NCI-H526 (cell line): Measurements from ENCODE around the gene CELSR3.
A peak's percentile ranks its signal among the peaks of the same experiment; 100 is the strongest.

Experiments
- DNase-seq, 2 experiments: peaks; one replicate each; lab custom pipeline; 2025; lab: John Stamatoyannopoulos, UW

The CELSR3 gene

DNA sequence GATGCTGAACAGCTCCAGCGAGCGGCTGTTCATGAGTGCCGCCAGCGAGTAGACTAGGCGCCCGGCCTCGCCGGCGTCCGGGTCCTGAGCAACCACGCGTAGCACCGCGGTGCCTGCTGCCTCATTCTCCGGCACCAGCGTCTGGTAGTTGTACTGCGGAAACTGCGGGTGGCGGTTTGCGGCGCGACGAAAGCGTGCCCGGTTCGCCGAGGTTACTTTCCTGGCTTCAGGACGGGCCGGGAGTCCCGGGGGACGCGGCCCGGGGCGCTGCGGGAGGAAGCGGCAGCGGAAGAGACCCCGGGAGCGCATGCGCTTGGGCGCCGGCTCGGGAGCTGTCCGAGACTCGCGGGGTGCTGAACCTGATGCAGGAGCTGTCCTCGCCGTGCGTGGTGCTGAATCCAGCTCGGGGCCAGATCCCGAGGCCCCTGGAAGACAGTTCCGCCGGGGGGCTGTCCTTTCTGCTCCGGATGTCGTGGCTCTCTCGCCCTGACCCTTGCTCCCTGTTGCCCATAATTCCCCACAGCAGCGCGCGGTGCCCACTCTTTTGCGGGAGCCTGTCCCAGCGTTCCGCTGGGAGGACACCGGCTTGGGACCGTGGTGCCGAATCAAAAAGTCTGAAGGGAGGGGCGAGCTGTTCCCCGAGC, 1.1 kb downstream of the CELSR3 start:
- DNase-seq: no peak

DNA sequence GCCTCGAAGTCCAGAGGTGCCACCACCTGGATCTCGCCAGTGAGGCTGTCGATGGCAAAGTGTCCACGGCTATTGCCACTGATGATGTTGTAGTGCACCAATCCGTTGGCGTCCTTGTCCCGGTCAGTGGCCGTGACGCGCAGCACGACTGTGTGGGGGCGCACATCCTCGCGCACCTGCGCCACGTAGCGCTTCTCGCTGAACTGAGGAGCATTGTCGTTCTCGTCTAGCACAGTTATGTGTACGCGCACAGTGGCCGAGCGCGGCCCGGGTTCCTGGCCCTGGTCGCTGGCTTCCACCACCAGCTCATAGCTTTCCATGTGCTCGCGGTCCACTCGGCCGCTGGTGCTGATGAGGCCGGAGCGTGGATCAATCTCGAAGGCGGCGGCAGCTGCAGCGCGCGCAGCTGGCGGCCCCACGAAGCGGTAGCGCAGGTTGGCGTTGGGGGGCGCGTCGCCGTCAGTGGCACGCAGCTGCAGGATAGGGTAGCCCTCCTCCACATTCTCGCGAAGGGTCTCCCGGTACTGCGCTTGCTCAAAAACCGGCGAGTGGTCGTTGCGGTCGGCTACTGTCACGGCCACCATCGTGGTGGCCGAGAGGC, 1.8 kb downstream of the CELSR3 start:
- DNase-seq: no peak

DNA sequence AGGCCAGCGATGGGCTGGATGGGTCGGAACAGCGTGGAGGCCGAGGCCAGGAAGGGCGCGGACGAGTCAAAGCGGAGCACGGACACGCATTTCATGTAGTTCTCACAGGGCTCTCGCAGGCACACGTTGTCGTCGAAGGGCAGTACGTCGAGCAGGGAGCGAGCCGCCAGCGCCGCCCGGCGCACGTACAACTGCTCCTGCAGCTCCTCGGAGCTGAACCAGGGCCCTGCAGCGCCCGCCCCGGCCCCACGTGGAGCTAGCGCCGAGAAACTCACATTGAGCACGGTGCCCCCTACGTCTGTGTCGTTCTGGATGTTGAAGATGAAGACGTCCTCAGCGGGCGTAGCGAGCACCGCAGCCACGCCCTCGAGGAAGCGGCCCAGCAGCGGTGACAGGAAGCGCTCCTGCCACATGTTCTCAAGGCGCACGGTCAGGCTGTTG, 5.8 kb downstream of the CELSR3 start:
- DNase-seq: no peak

DNA sequence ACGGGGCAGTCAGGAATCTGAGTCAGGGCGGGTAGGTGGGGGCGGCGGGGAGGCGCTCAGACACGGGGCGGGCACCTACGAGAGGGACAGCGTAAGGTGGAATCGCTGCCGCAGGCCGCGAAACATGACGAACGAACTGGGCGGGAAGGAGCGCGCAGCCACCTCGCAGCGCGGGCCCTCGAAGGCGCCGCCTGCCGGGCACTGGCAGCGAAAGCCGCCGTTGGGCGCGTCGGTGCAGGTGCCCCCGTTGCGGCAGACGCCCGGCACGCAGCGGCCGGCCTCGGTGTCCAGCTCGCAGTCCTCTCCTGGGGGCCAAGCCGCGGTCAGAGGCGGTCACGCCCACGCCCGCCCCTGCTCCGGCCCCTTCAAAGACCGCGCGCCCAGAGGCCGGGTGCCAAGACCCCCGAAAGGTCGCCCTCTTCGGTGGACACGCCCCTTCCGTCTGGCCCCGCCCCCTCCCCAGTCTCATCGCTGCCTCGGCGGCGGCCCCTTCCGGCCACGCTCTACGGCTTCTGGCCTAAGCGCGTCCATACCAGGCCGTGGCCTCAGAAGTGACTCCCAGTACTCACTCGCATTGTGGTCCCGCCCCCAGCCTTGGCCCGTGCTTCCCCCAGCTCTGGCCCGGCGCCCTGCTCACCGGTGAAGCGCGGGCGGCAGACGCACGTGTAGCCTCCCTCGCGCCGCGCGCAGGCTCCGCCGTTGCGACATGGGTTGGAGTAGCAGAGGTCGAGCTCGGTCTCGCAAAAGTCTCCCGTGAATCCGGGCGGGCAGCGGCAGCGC, 6.4 kb downstream of the CELSR3 start:
- DNase-seq: no peak

DNA sequence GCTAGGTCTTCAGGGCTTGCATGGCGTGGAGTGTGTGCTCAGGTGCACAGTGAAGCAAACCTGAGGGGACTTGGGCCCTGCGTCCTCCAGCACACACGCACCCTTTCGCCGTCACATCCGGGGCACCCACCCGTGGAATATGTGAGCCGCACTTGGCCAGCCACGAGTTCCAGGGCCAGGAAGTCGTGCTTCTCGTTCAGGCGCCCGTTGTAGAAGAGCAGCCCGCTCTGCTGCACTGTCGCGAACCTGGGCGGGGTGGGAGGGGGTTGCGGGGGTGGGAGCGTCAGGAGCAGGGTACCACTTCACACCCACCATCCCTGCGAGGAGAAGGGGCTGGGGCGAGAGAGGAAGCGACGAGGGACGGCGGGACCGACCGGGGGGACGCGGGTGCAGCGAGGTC, 7.1 kb downstream of the CELSR3 start:
- DNase-seq: no peak

DNA sequence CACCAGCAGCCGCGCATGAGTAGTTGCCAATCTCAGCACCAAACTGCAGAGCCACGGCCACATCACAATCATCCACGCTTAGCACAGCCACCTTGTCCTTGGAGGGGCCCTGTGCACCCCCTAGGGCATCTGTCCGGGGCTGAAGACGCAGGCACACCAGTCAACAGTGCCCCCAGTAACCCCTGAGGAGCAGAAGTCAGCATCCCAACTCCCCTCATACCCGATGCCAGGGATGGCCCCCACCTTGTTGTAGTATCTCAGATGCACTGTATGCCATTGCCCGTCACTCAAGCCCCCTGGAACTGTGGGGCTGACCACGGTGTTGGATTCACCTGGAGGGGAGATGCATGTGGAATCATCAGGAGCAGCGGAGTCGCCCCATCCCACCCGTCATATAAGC, 7.6 kb downstream of the CELSR3 start:
- no peak for DNase-seq

DNA sequence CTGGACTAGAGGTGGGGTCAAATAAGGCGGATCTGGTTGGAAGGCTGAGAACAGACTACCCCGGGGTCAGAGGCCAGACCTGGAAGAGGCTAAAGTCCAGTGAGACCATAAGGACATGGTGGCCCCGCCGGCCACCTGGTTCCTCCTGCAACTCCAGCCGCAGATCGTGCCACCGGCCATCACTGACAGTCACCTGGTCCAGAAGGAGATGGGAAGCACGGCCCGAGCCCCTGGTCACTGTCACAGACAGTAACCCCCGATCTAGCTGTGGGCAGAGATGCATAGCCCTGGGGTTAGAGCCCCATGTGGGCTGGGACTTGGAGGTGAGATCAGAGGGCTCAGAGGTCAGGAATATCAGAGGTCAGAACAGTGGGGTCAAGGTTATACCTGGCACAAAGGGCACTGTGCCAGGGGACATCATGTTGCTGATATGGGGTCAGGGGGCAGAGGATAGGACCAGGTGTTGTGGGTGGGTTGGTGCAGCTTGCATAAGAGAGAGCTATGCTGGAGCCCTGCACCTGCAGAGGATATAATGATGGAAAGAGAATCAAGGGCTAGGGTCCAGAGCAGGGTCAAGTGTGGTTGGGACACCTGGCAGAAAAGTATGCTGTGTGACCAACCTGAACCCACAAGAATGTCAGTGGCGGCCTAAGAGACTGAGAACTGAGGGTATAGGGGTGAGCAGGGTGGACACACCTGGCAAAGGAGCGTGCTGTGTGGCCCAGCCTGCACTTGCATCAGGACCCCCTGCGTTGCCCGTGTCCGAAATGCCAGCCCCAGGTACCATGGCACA, 9.6 kb downstream of the CELSR3 start:
- DNase-seq: no peak

DNA sequence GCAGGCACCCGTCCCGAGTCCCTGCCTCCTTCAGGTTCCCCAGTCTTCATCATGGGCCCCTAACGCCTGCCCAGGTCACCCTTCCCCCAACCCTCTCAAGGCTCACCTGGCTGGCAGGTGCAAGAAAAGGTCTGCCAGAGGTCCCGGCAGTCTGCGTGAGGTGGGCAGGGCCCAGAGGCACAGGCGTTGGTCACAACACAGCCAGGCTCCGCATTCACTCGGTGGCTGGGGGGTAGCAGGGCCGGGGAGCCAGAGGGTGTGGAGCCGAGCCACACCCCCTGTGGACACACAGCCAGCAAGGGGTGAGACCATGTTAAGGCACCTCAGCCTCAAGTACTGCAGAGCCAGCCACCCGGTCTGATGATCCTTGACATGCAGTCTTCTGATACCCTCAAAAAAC, 10.9 kb downstream of the CELSR3 start:
- DNase-seq: no peak

DNA sequence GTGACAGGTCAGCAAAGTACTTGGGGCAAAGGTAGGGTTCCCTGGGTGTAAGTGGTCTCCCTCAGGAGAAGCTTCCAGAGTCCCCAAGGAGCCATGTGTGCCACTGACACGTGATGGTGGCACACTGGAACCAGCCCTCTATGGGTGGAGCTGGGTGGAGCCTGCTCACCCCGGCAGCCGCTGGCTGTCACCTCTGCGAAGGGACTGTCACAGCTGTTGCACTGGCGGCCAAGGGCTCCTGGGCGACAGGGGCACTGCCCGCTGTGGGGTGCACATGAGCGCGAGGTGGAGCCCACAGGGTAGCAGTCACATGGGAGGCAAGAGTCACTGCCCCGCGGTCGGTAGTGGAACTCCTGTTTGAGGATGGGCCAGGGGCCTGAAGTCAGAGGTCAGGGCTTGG, 12.0 kb downstream of the CELSR3 start:
- no peak for DNase-seq

DNA sequence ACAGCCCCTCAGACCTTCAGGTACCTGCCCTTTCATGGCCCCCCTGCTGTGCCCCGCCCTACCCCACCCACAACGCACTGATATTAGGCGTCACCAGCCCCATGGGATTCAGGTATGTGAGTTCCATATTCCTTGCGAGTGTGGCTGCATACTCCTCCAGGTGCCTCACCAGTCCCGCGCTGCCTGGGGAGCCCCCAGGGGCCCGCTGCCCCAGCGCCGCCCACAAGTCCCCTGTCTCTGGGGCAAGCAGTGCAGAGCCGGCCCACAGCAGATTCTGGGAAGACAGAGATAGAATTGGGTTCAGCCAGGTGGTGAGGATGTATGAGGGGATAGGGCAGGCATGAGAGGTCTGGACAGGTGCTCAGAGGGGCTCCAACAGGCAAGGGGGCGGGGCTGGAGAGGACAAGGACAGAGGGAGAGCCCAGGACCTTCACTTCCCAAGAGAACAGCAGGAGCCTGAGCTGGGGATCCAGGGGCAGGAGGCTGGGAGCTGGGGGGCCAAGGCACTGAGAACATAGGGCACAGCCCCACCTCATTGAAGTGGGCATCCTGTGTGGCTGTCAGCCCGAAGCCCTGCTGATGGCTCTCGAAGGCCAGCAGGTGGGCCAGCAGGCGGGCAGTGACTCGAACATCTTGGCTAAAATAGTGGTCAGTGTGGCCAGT, 14.4 kb downstream of the CELSR3 start:
- no peak for DNase-seq

DNA sequence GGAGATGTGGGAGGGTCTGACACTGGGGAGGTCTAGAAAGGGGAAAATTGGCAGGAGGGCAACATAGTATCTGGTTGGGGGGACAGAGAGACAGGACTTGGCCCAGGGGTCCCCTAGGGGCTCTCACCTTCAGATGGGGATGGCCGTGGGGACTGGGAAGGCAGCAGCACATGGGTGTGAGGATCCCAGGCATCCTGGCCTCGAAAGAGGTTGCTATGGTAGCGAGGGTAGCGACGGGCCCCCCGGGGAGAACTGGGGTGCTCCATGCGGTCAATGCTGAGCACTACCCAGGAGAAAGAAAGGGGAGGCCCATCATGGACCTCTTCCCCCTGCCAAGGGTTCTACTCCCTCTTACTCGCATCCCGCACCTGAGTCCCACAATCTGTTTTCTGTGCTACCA, 15.0 kb downstream of the CELSR3 start:
- DNase-seq: no peak

DNA sequence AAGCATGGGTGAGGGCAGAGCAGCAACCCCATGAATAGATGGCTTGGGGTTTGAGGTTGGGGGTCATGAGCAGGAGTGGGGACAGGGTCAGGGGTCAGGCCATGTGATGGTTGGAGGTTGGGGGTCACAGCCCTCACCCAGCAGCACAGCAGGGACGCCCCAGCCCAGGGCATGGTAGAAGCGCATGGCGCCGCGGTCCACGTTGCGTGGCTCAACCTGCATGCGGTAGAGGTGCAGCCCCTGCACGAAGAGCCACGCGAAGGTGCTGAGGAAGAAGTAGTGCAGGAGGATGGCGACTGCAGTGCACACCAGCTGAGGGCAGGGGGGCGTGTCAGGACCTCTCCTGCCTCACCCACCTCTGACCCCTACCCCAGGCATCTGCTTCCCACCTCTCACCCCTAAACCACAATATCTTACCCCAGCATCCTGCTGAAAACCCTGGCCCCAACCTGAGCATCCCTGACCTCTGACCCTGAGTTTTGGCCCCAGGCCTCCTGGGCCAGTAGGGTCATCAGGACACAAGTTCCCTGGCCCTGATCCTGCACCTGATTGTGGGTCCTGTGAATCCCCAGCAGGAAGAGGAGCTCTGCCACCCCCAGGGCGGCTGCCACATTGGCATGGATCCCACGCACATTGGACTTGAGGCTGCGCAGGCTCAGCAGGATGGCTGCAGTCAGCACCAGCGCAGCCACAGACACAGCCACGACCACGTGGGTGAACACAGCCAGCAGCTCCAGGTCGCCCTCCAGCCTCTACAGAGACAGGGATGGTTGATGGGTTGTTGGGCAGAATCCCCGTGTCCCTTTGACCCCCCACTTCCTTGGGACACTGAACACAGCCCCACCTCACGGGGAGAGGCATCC, 17.6 kb downstream of the CELSR3 start:
- DNase-seq: no peak

DNA sequence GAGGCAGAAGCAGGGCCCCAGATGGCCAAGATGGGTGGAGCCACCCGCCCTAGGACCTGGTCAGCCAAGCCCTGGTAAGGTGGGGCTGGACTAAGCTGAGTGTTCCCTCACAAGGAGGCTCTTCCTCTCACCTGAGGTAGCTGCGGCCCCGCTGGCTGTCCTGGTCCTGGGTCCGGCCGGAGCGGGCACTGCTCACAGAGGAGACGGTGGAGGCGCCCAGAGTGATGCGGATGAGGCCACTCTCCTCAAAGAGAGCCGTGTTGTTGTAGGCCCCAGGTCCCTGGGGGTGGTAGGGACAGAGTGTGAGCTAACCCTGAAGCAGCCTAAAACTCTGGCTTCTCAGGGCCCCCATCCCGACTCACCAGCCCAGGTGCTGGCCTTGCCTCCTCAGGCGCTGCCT, 20.1 kb downstream of the CELSR3 start:
- no peak for DNase-seq

DNA sequence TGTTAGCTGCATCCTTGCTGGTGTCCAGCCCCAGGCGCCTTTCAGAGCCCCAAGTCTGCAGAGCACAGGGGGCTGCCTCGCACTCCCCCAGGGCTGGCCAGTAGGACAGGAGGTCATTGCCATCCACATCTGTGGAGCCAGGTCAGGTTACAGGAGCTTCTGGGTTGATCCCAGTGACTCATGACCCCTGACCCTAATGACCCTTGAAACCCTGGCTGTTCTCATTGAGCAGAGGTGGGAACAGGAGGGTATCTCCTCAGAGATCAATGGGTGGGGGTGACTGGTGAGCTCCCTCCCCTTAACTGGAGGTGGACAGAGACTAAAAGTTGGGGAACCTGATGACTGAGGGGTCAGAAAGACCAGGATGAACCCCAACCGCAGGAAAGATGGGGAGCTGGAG, 21.3 kb downstream of the CELSR3 start:
- no peak for DNase-seq

DNA sequence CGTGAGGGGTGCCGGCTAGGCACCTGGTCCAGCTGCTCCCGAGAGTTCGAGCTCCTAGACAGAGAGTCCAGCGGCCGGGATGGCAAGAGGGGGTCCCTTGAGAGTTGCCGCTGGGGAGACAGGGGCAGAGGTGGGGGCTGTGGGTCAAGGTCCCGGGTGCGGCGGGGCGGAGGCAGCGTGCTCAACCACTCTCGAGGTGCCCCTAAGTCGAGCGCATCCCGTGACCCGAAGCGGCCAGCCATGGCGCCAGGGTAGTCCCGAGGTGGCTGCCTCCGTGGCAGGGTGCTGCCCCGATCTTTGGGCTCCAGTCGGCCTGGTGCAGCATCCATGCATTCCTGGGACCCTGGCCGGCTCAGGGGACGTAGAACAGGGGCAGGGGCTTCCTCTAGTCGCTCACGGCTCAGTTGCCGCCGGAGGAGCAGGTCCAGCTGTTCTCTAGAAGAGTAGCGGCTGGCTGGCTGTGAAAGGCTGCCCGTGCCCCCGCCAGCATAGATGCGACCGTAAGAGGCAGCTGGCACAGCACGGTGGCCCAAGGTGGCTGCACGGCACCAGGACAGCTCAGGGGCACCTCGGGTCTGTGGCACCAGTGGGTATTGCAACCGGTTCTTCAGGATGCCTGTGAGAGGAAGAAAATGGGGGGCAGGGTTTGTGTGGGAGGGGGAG, 22.6 kb downstream of the CELSR3 start:
- no peak for DNase-seq

DNA sequence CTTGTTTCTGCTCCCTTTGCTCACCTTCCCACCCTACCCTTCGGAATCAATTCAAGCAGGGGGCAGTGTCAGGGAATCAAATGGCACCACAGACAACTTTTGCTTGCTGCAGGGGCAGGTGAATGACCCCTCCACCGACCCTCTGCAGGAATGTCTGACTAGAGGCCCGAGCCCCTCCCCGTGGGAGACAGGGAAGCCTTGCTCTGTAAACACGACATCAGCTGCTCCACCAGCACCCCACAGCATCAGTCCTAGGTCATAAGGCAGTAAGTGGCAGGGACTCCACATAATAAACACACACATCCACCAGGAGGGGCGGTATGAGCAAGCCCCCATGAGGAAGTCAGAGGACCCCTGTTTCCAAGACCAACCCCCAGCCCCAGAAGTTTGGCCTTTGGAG, 25.4 kb downstream of the CELSR3 start:
- no peak for DNase-seq

DNA sequence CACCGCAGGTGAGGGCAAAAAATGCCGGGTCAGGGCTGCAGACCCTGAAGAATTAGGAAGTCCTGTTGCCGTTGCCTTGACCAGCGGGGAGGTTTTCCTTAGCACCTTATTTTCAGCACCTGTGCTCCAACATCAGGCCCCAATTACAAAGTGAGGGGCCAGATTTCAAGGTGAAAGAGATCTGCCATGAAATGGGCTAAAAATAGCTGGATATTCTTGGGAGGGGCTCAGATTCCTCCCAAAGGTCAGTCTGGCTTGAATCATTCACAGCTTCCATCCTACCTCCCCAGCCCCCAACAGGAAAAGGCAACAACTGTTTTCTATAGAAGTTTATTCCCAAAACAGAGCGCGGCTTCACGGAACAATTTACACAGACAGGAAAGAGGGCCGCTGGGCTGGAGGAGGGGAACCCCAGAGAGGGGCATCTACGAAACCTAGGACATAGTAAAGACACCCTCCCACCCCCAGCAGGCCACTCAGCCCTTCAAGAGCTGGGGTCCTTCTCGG, 26.5 kb downstream of the CELSR3 start:
- no peak for DNase-seq

DNA sequence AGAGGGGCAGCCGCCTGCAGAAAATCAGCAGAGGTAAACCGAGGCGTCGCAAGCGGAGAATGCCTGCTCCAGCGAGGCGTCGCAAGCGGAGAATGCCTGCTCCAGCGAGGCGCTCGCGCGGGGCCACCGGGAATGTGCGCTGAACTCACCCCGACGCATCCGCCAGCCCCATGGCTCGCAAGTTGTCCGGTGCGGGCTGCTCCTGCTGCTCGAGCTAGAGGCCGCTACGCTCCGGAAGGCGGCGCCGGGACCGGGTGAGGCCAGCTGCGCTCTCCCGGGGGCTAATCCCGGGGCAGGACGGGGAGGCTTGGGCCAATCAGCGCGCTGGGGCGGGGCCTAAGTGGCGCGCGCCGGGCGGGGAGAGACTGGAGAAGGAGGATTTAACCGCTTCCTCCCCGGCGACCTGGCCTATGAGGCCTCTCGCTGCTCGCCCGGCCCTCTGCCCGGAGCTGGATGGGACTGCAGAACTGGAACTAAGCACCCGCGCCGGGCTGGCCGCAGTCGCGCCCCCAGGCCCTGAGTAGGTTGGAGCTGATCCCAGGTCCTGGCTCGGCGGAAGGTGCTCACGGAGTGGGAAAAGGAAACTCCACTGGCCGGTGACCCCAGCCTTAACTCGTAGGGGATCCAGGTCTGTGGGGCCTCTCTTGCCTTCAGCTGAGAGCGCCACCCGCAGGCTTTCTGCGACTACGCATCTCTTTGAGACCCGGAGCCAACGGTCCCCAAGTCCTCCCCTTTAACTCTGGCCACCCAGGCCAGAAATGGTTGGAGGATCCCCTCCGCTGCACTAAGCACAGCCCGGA, 27.3 kb downstream of the CELSR3 start, which contains the start of gene SLC26A6:
Gene SLC26A6, minus strand, starts transcription at position 240 of the 800 bp plus-strand sequence. Its CDS starts 68 bp downstream, at position 172.
- peak; percentile 81 to 98 for DNase-seq

DNA sequence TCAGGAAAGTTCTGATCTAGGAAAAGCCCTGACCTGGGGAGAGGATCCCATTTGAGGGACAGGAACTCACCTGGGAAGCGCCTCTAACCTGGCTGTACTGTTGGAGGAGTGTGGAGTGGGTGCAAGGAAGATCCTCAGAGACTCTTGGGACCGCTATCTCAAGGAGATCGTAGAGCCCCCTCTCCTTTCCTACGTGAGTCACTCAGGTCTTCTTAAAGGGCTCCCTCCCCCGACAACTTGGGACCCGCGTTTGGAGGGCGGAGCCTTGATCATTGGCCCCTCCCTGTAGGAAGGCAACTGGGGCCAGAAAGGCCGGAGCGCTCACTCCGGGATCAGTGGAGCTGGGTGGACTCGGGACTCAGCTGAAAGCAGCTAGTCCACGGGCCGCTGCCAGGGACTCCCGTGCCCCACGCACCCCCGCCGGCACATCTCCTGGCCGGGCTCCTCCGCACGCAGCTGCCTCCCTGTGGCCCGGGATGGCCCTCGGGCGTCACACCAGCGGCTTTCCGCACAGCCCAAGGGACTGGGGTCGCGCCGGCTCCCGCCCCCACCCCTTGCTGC, 27.9 kb downstream of the CELSR3 start:
- DNase-seq: peak in 1 of 2 experiments; percentile 57
